Effector memory CD4-positive, alpha-beta T cell (primary cell): ENCODE data around the gene RILP.
A peak's percentile ranks its signal among the peaks of the same experiment; 100 is the strongest.
"Not testable (repeated sequence)": the region's sequence is repeated elsewhere in the genome, so short reads cannot be mapped to it uniquely, and the experiment has no call there.

Source experiments
- DNase-seq, 3 donors: peaks; one replicate each; pipeline ENCODE4 v3.0.0-alpha.2; 2020
- H3K27ac ChIP-seq: 2 replicates; pipeline ENCODE4 v1.7.0; 2013; ENCODE audit warnings: mild to moderate bottlenecking, low read length, moderate library complexity; ENCODE audit not compliant: insufficient read depth, poor library complexity, severe bottlenecking
- H3K27me3 ChIP-seq: replicated peaks from 2 replicates; pipeline ENCODE4 v1.7.0; 2013; ENCODE audit warnings: mild to moderate bottlenecking, low read length; ENCODE audit not compliant: insufficient read depth, control insufficient read depth, poor library complexity, severe bottlenecking
- H3K36me3 ChIP-seq: 2 replicates; pipeline ENCODE4 v1.7.0; 2013; ENCODE audit warnings: mild to moderate bottlenecking, low read length, moderate library complexity; ENCODE audit not compliant: control insufficient read depth, insufficient read depth
- H3K4me1 ChIP-seq: 2 replicates; pipeline ENCODE4 v1.7.0; 2013; ENCODE audit warnings: low read length, mild to moderate bottlenecking; ENCODE audit not compliant: control insufficient read depth, insufficient read depth, poor library complexity, severe bottlenecking
- H3K4me3 ChIP-seq: 2 replicates; pipeline ENCODE4 v1.7.0; 2013; ENCODE audit warnings: low read length, low read depth, mild to moderate bottlenecking; ENCODE audit not compliant: insufficient read depth, poor library complexity, severe bottlenecking
- H3K9me3 ChIP-seq: 2 replicates; pipeline ENCODE4 v1.7.0; 2013; ENCODE audit warnings: mild to moderate bottlenecking, low read length, moderate library complexity; ENCODE audit not compliant: control insufficient read depth

The RILP gene

GRCh38 chr17:1676401-1676800, 26.7 kb upstream of the RILP start:
- Histone ChIP-seq H3K27me3 (no peaks in the 10 kb centered on the region), H3K4me1 (no peaks in the 10 kb centered on the region), H3K36me3 (peaks cover 92% of the 10 kb centered on the region), H3K4me3 (no peak overlapping the region), H3K27ac (no peak overlapping the region), H3K9me3 (no peaks in the 10 kb centered on the region)
- DNase-seq = no peak

- Histone ChIP-seq H3K27ac (no peak overlapping the region), H3K27me3 (no peaks in the 10 kb centered on the region), H3K36me3 (peaks cover 88% of the 10 kb centered on the region), H3K4me3 (no peak overlapping the region), H3K4me1 (no peaks in the 10 kb centered on the region), H3K9me3 (no peaks in the 10 kb centered on the region)
- DNase-seq = peak in 2 of 3 donors; percentile 16 to 30
Observed at GRCh38 chr17:1673041-1673785, 23.5 kb upstream of the RILP start.

- H3K27ac ChIP-seq, DNase-seq, H3K27me3 ChIP-seq, H3K4me3 ChIP-seq, H3K4me1 ChIP-seq, H3K9me3 ChIP-seq: not testable (repeated sequence)
- H3K36me3 ChIP-seq = peaks cover 62% of the 10 kb centered on the region
Observed at GRCh38 chr17:1663934-1664333, 14.3 kb upstream of the RILP start.

GRCh38 chr17:1661045-1661444, 11.4 kb upstream of the RILP start:
- H3K4me1 ChIP-seq = no peaks in the 10 kb centered on the region
- peaks cover 71% of the 10 kb centered on the region for H3K36me3 ChIP-seq
- no peak overlapping the region for H3K27ac ChIP-seq

GRCh38 chr17:1658100-1658499, 8.4 kb upstream of the RILP start:
- Histone ChIP-seq H3K27me3 (no peaks in the 10 kb centered on the region), H3K4me3 (no peak overlapping the region), H3K4me1 (no peaks in the 10 kb centered on the region), H3K9me3 (no peaks in the 10 kb centered on the region), H3K36me3 (peaks cover 88% of the 10 kb centered on the region), H3K27ac (no peak overlapping the region)
- DNase-seq = no peak

More at GRCh38 chr17:1661045-1661444, 11.4 kb upstream of the RILP start:
- H3K9me3 ChIP-seq = no peaks in the 10 kb centered on the region
- DNase-seq = no peak
- H3K27me3 ChIP-seq = no peaks in the 10 kb centered on the region
- H3K4me3 ChIP-seq = no peak overlapping the region

GRCh38 chr17:1653735-1654134, 4.1 kb upstream of the RILP start:
- Histone ChIP-seq H3K27me3 (no peaks in the 10 kb centered on the region), H3K27ac (no peak overlapping the region), H3K9me3 (no peaks in the 10 kb centered on the region), H3K36me3 (peaks cover 84% of the 10 kb centered on the region), H3K4me3 (no peak overlapping the region), H3K4me1 (peaks cover 6% of the 10 kb centered on the region)
- DNase-seq = no peak

GRCh38 chr17:1652794-1653193, 3.1 kb upstream of the RILP start:
- not testable (repeated sequence) for H3K9me3 ChIP-seq, H3K4me3 ChIP-seq, H3K27me3 ChIP-seq, H3K27ac ChIP-seq, DNase-seq
- peaks cover 74% of the 10 kb centered on the region for H3K36me3 ChIP-seq
- H3K4me1 ChIP-seq = peaks cover 15% of the 10 kb centered on the region

- Histone ChIP-seq H3K9me3 (no peaks in the 10 kb centered on the region), H3K4me3 (no peak overlapping the region), H3K27me3 (no peaks in the 10 kb centered on the region), H3K27ac (no peak overlapping the region), H3K4me1 (peaks cover 15% of the 10 kb centered on the region), H3K36me3 (peaks cover 64% of the 10 kb centered on the region)
- no peak for DNase-seq
Observed at GRCh38 chr17:1651559-1651844, 1.8 kb upstream of the RILP start.

- Histone ChIP-seq H3K4me1 (peaks cover 15% of the 10 kb centered on the region), H3K4me3 (no peak overlapping the region), H3K9me3 (no peaks in the 10 kb centered on the region), H3K27me3 (no peaks in the 10 kb centered on the region), H3K36me3 (peaks cover 59% of the 10 kb centered on the region), H3K27ac (no peak overlapping the region)
- DNase-seq = no peak
Observed at GRCh38 chr17:1650731-1651558, 1.3 kb upstream of the RILP start.
